Adrenal gland (tissue), 12 donors: ENCODE results near the gene YWHAQ. TPM values are rescaled to one million over a fixed set of nuclear protein-coding genes. Genes with fewer than 3 reads are reported as not detected.

Experiments
- DNase-seq, 7 donors: peaks; one replicate each; pipeline ENCODE4 v3.0.0-alpha.2; 2019 to 2020
- H3K27ac ChIP-seq, 5 donors: fragments of 200-600 bp; sonication (generic) in 4 of 5; 1 replicate in 3 of 5; 2 replicates in 2 of 5; pipeline versions ENCODE4 v1.5.1 to v1.8.0; 2016 to 2020; ENCODE audit warnings: mild to moderate bottlenecking in 1 of 5
- H3K27me3 ChIP-seq: fragments of 200-600 bp; 2 replicates; pipeline ENCODE4 v1.8.0; 2021
- H3K36me3 ChIP-seq, 2 donors: fragments of 200-600 bp; replicated peaks in 1 of 2; 1 replicate in 1 of 2; 2 replicates in 1 of 2; pipeline versions ENCODE4 v1.5.1 to v1.8.0; 2018 to 2022
- H3K4me1 ChIP-seq, 2 donors: fragments of 200-600 bp; replicated peaks in 1 of 2; 1 replicate in 1 of 2; 2 replicates in 1 of 2; pipeline versions ENCODE4 v1.5.1 to v1.8.0; 2018 to 2021
- H3K4me3 ChIP-seq, 4 donors: fragments of 200-600 bp; sonication (generic) in 3 of 4; one replicate each; pipeline ENCODE4 v1.5.1; 2016 to 2018
- H3K9me3 ChIP-seq, 3 donors: fragments of 200-600 bp; sonication (generic) in 1 of 3; replicated peaks in 1 of 3; 1 replicate in 2 of 3; 2 replicates in 1 of 3; pipeline versions ENCODE4 v1.5.1 to v1.8.0; 2016 to 2021
- CTCF ChIP-seq, 6 experiments: fragments of 450-650 bp in 4 of 6; fragments of 200-600 bp in 2 of 6; sonication (generic) in 1 of 6; IDR thresholded peaks; 1 replicate in 5 of 6; 2 replicates in 1 of 6; pipeline versions ENCODE4 v1.5.1 to v1.8.0; 2016 to 2021; ENCODE audit warnings: antibody characterized with exemption in 6 of 6, mild to moderate bottlenecking in 2 of 6, moderate library complexity in 1 of 6
- POLR2A ChIP-seq, 2 donors: fragments of 450-650 bp; IDR thresholded peaks; one replicate each; pipeline ENCODE4 v1.6.1; 2017; ENCODE audit warnings: antibody characterized with exemption in 2 of 2, mild to moderate bottlenecking in 2 of 2, moderate library complexity in 1 of 2
- WGBS, 4 donors: extraction: QIAGEN DNeasy Blood & Tissue Kit in 2 of 4; methylation state at CpG; one replicate each; pipeline versions ENCODE4 v1.1.5 to v1.1.7; 2013 to 2017; 5-methylcytosine and 5-hydroxymethylcytosine counted together
- intact Hi-C, 2 donors: fragments of 100-400 bp; cut with DNase I; formaldehyde crosslinking; loops; one replicate each; pipeline versions ENCODE4 v1.14.1 to v1.15.0; 2022 to 2023
- polyA plus RNA-seq, 3 donors: library from polyadenylated mRNA; stranded (reverse); fragments of 200-250 nt in 2 of 3; fragments of 350-450 nt in 1 of 3; fragmentation: Illumina TruSeq in 1 of 3; extraction: RNeasy Lipid Tissue Mini Kit (QIAGEN cat#74804) in 1 of 3; gene quantifications; one replicate each; pipeline ENCODE4 v1.2.3, GENCODE V29; 2013 to 2014
- small RNA-seq, 2 donors: library from RNA; depleted of rRNA; stranded (forward); fragments of <200 nt; gene quantifications; one replicate each; pipeline ENCODE3, GENCODE V24; 2016
- total RNA-seq, 9 donors: library from RNA; depleted of rRNA in 4 of 9; stranded (reverse); fragments of >200 nt in 4 of 9; fragments of 120-200 nt in 1 of 9; fragmentation: NEBNext Ultra II Directional in 1 of 9; extraction: Animal tissue kit (Norgen Biotek cat#: 25700) in 1 of 9; gene quantifications; one replicate each; pipeline versions ENCODE4 v1.1.0 to v1.2.4, GENCODE V29; 2013 to 2023
- donor health status: healthy with polysubstance abuse.
- donor health status: Bipolar disorder and iron deficiency.
- donor health status: DM: yes; HTN: yes; CAD: no.
- donor health status: DM: no; HTN: no; CAD: no.
- donor health status: DM: no; HTN: no; CAD: no.
- donor health status: DM: yes; HTN: yes; CAD: no.

Gene YWHAQ
- total and polyA plus RNA-seq, 12 donors: 74.1 to 477 (median 241) TPM

DNA sequence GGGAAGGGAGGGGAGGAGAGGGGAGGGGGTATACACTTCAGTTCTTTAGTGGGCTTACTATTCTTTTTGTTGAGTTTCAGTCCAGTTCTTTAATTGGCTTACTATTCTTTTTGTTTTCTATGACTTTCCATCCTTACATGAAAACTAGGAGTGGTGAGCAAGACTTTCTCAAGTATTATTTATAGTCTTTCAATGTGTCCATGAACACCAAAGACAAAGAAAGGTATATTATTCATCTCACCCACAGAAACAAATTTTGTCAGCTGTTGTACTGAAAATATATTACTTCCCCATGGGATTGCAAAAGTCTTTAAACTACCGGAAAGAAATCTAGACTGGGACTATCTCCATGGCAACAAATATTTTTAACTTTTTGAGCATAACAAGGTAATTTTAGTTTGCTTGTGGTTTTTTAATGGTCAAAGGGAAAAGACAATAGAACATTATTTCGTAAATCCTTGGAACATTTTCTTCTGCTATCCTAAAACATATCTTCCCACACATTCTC lies 92.7 kb downstream of the YWHAQ start:
- DNase-seq: no peak
- H3K4me1 ChIP-seq: peaks cover 14 to 32% of the 10 kb centered on the region in 2 donors
- H3K9me3 ChIP-seq: no peaks in the 10 kb centered on the region
- H3K27ac ChIP-seq: peak overlapping the region; percentile 19 to 87 (median 70)
- intact Hi-C loops: loop anchor here in 1 of 2 donors (2.0 to 10.0 kb wide), 2 partner anchors 17 to 63 kb away; partner anchors contain the start of genes ADAM17 and IAH1
- WGBS, 4 donors: 11 to 14% (median 13%) methylated on average over 2 of the region's 2 CpGs
- peaks cover 0 to 4% of the 10 kb centered on the region in 2 donors for H3K36me3 ChIP-seq
- no peaks in the 10 kb centered on the region for H3K27me3 ChIP-seq
- TF ChIP-seq POLR2A (IDR thresholded peaks at IDR 0.05): no peak
- H3K4me3 ChIP-seq: peak overlapping the region in 1 of 4 donors; percentile 20

DNA sequence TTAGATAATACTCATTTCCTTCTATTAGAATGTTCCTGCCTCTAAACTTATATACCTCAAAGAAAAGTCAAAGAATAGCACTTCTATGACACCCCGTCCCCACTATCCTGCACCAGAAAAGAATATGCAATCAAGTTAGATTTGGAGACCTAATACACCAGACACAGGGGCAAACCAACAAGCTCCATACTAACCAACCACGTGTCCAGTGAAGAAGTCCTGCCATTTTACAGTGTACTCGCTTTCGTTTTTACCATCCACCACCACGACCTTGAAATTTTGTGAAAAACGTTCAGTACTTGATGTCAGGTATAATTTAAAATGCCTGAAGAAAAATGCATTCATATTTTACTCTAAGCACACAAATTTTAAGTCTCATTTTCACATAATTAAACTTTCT lies 94.3 kb downstream of the YWHAQ start:
- H3K9me3 ChIP-seq: no peaks in the 10 kb centered on the region
- no peak for DNase-seq
- WGBS, 4 donors: 71 to 85% (median 75%) methylated on average over 6 of the region's 6 CpGs
- TF ChIP-seq POLR2A (IDR thresholded peaks at IDR 0.05) (no peak), CTCF (IDR thresholded peaks at IDR 0.05) (no peak)
- H3K36me3 ChIP-seq: peaks cover 0 to 4% of the 10 kb centered on the region in 2 donors
- peaks cover 14 to 29% of the 10 kb centered on the region in 2 donors for H3K4me1 ChIP-seq
- intact Hi-C loops: loop anchor here in 1 of 2 donors (10.0 kb wide), 1 partner anchor 62 kb away; the partner anchor contains the start of gene IAH1
- H3K27me3 ChIP-seq: no peaks in the 10 kb centered on the region
- H3K27ac ChIP-seq: no peak overlapping the region
- no peak overlapping the region for H3K4me3 ChIP-seq

DNA sequence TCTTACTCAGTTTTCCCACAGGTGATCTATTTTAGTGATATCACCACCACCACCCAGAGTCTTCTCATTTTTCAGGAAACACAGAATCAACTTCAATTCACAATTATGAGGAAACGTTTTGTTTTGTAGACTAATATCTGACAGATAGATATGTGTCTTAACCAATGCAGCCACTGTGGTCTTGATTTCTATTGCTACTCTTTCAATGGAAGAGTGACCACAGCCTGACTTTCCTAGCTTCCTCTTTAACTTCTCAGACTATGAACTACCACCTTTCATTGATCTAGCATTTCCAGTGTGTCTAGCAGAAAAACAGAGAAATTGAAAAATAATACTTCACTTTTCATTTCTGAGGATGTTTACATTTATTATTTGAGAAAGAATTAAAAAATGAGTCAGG lies 95.6 kb downstream of the YWHAQ start:
- Histone ChIP-seq H3K27me3 (no peaks in the 10 kb centered on the region), H3K4me3 (no peak overlapping the region), H3K27ac (no peak overlapping the region), H3K36me3 (peaks cover 0 to 4% of the 10 kb centered on the region in 2 donors), H3K4me1 (peaks cover 14 to 22% of the 10 kb centered on the region in 2 donors), H3K9me3 (no peaks in the 10 kb centered on the region)
- intact Hi-C loops: loop anchor here in 1 of 2 donors (10.0 kb wide), 1 partner anchor 60 kb away; the partner anchor contains the start of gene IAH1
- TF ChIP-seq CTCF (IDR thresholded peaks at IDR 0.05) (no peak), POLR2A (IDR thresholded peaks at IDR 0.05) (no peak)
- 29 to 55% (median 41%) methylated on average over 1 of the region's 1 CpG for WGBS, 4 donors
- no peak for DNase-seq

Small RNA genes lying within 50 kb of the gene (small RNA-seq; reads per million reads assigned to genes)
- 0 reads per million in 2 donors for gene RF00019

Other genes with a start within 250 kb of the YWHAQ start
- gene ITGB1BP1, start 207.5 kb downstream of the YWHAQ start, total RNA-seq: 100 to 1,000 TPM in 2 of 9 donors, 10 to 100 TPM in 7; 35.7 to 103 (median 59.8) TPM
- gene ITGB1BP1, start 207.5 kb downstream of the YWHAQ start, polyA plus RNA-seq: 100 to 1,000 TPM in 2 of 3 donors, 10 to 100 TPM in 1; 87.7 to 109 (median 108) TPM
- gene CPSF3, start 207.3 kb downstream of the YWHAQ start, total RNA-seq: 10 to 100 TPM; 22.3 to 58.3 (median 33.6) TPM
- gene CPSF3, start 207.3 kb downstream of the YWHAQ start, polyA plus RNA-seq: 10 to 100 TPM; 20.9 to 37.8 (median 22.8) TPM
- 100 to 1,000 TPM in 3 of 9 donors, 10 to 100 TPM in 6; 61.9 to 203 (median 88.7) TPM for gene IAH1, start 156.4 kb downstream of the YWHAQ start, total RNA-seq
- gene IAH1, start 156.4 kb downstream of the YWHAQ start, polyA plus RNA-seq: 100 to 1,000 TPM in 1 of 3 donors, 10 to 100 TPM in 2; 74.4 to 172 (median 77.4) TPM
- gene ADAM17, start 75.2 kb downstream of the YWHAQ start, total RNA-seq: 10 to 100 TPM; 14.5 to 39.4 (median 23.6) TPM
- gene ADAM17, start 75.2 kb downstream of the YWHAQ start, polyA plus RNA-seq: 10 to 100 TPM; 10.6 to 15.0 (median 12.3) TPM
- 10 to 100 TPM in 8 of 9 donors, 1 to 10 TPM in 1; 9.2 to 21.6 (median 16.1) TPM for gene TAF1B, start 212.5 kb upstream of the YWHAQ start, total RNA-seq
- 10 to 100 TPM in 1 of 3 donors, 1 to 10 TPM in 2; 3.1 to 15.6 (median 3.8) TPM for gene TAF1B, start 212.5 kb upstream of the YWHAQ start, polyA plus RNA-seq